Esophagus muscularis mucosa (tissue), 4 donors: ENCODE results near the gene RPS6KA2. TPM values are rescaled to one million over a fixed set of nuclear protein-coding genes. Genes with fewer than 3 reads are reported as not detected.

Experiments
- DNase-seq: peaks from one replicate; pipeline ENCODE4 v3.0.0-alpha.2; 2017; ENCODE audit errors: extremely low spot score
- H3K27ac ChIP-seq, 4 donors: fragments of 200-600 bp; sonication (generic); replicated peaks in 1 of 4; 1 replicate in 3 of 4; 2 replicates in 1 of 4; pipeline ENCODE4 v1.5.1; 2016 to 2019; ENCODE audit warnings: mild to moderate bottlenecking in 1 of 4
- H3K27me3 ChIP-seq, 4 donors: fragments of 200-600 bp; sonication (generic); one replicate each; pipeline versions ENCODE4 v1.5.1 to v1.6.0; 2016 to 2019
- H3K36me3 ChIP-seq, 4 donors: fragments of 200-600 bp; sonication (generic); one replicate each; pipeline ENCODE4 v1.5.1; 2016 to 2019
- H3K4me1 ChIP-seq, 4 donors: fragments of 200-600 bp; sonication (generic); one replicate each; pipeline ENCODE4 v1.5.1; 2016 to 2019
- H3K4me3 ChIP-seq, 4 donors: fragments of 200-600 bp; sonication (generic); 1 replicate in 2 of 4; 2 replicates in 2 of 4; pipeline ENCODE4 v1.5.1; 2016 to 2019; ENCODE audit warnings: mild to moderate bottlenecking in 4 of 4, moderate library complexity in 1 of 4
- H3K9me3 ChIP-seq, 4 donors: fragments of 200-600 bp; sonication (generic); 1 replicate in 3 of 4; 2 replicates in 1 of 4; pipeline ENCODE4 v1.5.1; 2016 to 2019
- EP300 ChIP-seq: sonication (generic); formaldehyde crosslinking; IDR thresholded peaks from one replicate; pipeline ENCODE4 v1.6.1; 2017; ENCODE audit warnings: antibody characterized with exemption
- POLR2A ChIP-seq: fragments of 450-650 bp; IDR thresholded peaks from one replicate; pipeline ENCODE4 v1.6.1; 2017; ENCODE audit warnings: antibody characterized with exemption, moderate library complexity, mild to moderate bottlenecking, low read depth
- POLR2AphosphoS5 ChIP-seq, 2 donors: sonication (generic); formaldehyde crosslinking; IDR thresholded peaks; one replicate each; pipeline ENCODE4 v1.6.1; 2017; ENCODE audit warnings: antibody characterized with exemption in 2 of 2
- WGBS: methylation state at CpG from one replicate; pipeline ENCODE4 v1.1.5; 2018; 5-methylcytosine and 5-hydroxymethylcytosine counted together
- intact Hi-C: fragments of 100-400 bp; cut with DNase I; formaldehyde crosslinking; loops from one replicate; pipeline ENCODE4 v1.15.1; 2023
- total RNA-seq, 4 donors: library from RNA; depleted of rRNA; stranded (reverse); fragments of >200 nt; gene quantifications; one replicate each; pipeline versions ENCODE4 v1.1.0 to v1.2.1, GENCODE V29; 2016
- TF ChIP-seq, protein P1 (sequence below), 3 experiments: fragments of 200-600 bp in 2 of 3; fragments of 450-650 bp in 1 of 3; sonication (generic) in 2 of 3; IDR thresholded peaks; one replicate each; pipeline ENCODE4 v1.5.1; 2017 to 2019; ENCODE audit warnings: antibody characterized with exemption in 3 of 3, mild to moderate bottlenecking in 2 of 3, moderate library complexity in 1 of 3

Gene RPS6KA2
- total RNA-seq, 4 donors from 2014 or later, result 83.9 to 126 (median 112) TPM

DNA sequence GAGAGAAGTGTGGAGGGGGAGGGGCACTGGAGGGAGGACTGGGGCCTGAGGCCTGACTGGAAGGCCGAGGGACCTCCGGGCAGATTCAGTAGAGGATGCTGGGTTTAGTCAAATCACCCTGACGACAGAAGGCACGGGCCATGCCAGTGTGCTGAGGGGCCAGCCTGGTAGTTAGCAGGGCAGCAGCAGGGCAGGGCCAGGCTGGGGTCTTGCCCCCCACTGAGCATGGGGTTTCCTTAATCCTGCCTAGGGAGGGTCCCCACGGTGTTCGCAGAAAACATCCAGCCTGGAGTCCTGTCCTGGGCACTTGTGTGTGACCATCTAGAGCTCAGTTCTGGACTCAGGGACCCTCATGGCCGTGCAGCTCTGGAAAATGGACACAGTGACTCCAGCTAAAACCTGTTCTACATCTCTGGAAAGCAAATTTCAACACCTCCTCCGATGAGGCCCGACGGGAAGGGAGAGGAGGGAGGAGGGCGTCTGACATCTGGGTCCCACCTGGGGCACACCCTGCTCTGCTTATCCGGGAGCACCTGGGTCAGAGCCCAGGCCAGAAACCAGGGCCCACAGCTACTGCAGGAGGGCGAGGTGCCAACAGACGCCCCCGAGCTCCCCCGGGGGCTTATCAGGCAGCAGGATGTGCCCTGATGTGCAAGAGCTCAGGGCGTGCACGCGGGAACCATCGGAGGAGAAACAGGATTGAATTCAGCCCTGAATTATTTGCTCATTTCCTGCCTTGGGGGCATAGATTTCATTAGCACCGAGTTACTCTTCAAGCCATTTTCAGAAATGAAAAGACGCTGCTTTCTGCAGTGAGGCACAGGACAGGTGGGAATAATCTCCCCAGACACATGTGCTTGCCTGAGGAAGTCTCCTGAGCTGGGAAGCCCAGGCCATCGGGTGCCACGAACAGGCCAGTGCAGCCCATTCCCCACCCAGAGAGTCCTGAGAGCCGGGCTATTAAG lies 166.3 kb downstream of the RPS6KA2 start:
- Histone ChIP-seq H3K9me3 (no peaks in the 10 kb centered on the region), H3K27ac (no peak overlapping the region), H3K36me3 (peaks cover 8 to 77% (median 34%) of the 10 kb centered on the region in 4 donors), H3K27me3 (no peaks in the 10 kb centered on the region), H3K4me1 (peaks cover 3 to 6% (median 5%) of the 10 kb centered on the region in 4 donors), H3K4me3 (no peak overlapping the region)
- TF ChIP-seq, protein P1, sequence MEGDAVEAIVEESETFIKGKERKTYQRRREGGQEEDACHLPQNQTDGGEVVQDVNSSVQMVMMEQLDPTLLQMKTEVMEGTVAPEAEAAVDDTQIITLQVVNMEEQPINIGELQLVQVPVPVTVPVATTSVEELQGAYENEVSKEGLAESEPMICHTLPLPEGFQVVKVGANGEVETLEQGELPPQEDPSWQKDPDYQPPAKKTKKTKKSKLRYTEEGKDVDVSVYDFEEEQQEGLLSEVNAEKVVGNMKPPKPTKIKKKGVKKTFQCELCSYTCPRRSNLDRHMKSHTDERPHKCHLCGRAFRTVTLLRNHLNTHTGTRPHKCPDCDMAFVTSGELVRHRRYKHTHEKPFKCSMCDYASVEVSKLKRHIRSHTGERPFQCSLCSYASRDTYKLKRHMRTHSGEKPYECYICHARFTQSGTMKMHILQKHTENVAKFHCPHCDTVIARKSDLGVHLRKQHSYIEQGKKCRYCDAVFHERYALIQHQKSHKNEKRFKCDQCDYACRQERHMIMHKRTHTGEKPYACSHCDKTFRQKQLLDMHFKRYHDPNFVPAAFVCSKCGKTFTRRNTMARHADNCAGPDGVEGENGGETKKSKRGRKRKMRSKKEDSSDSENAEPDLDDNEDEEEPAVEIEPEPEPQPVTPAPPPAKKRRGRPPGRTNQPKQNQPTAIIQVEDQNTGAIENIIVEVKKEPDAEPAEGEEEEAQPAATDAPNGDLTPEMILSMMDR (IDR thresholded peaks at IDR 0.05), result no peak
- no peak for TF ChIP-seq POLR2AphosphoS5 (IDR thresholded peaks at IDR 0.05)
- no peak for TF ChIP-seq EP300
- no peak for TF ChIP-seq POLR2A
- DNase-seq, result no peak
- intact Hi-C loops, result loop anchor here (10.0 kb wide), 1 partner anchor 164 kb away; the partner anchor contains the start of gene RPS6KA2
- 57% methylated on average over 22 of the region's 25 CpGs for WGBS

DNA sequence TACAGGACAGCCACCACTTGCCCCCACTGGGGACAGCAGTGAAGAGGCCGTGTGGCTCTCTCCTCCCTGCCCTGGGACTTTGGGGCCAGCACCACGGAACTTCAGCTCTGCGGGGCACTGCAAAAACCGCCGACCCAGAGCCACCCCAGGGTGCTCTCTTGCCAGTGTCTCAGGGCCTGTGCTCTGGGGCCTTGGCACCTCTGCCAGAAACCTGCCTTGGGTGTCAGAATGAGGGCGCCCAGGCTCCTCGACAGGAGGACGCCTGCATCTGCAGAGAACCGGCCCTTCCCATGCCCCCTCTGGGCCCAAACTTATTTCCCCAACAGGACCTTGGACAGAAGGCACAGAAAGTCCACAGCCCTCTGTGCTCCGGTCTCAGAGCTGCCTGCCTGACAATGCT lies 167.1 kb downstream of the RPS6KA2 start:
- WGBS, result 92% methylated on average over 10 of the region's 10 CpGs
- no peak for DNase-seq
- Histone ChIP-seq H3K27me3 (no peaks in the 10 kb centered on the region), H3K4me3 (no peak overlapping the region), H3K36me3 (peaks cover 8 to 76% (median 31%) of the 10 kb centered on the region in 4 donors), H3K9me3 (no peaks in the 10 kb centered on the region), H3K27ac (no peak overlapping the region), H3K4me1 (peaks cover 0 to 3% (median 0%) of the 10 kb centered on the region in 4 donors)
- TF ChIP-seq POLR2AphosphoS5 (IDR thresholded peaks at IDR 0.05) (no peak), POLR2A (no peak), EP300 (no peak)
- TF ChIP-seq, protein P1 (IDR thresholded peaks at IDR 0.05), result no peak
- intact Hi-C loops, result loop anchor here (10.0 kb wide), 1 partner anchor 165 kb away; the partner anchor contains the start of gene RPS6KA2

GRCh38 chr6:166459272-166459671 lies 167.8 kb downstream of the RPS6KA2 start:
- peaks cover 8 to 71% (median 26%) of the 10 kb centered on the region in 4 donors for H3K36me3 ChIP-seq
- 95% methylated on average over 8 of the region's 8 CpGs for WGBS
- TF ChIP-seq, protein P1 (IDR thresholded peaks at IDR 0.05), result no peak
- no peak for TF ChIP-seq POLR2A
- TF ChIP-seq POLR2AphosphoS5 (IDR thresholded peaks at IDR 0.05), result no peak
- TF ChIP-seq EP300, result no peak
- H3K27me3 ChIP-seq, result no peaks in the 10 kb centered on the region
- no peak for DNase-seq
- intact Hi-C loops, result no loop called here
- no peak overlapping the region for H3K4me3 ChIP-seq
- peaks cover 0 to 3% (median 0%) of the 10 kb centered on the region in 4 donors for H3K4me1 ChIP-seq
- no peak overlapping the region for H3K27ac ChIP-seq
- H3K9me3 ChIP-seq, result no peaks in the 10 kb centered on the region

DNA sequence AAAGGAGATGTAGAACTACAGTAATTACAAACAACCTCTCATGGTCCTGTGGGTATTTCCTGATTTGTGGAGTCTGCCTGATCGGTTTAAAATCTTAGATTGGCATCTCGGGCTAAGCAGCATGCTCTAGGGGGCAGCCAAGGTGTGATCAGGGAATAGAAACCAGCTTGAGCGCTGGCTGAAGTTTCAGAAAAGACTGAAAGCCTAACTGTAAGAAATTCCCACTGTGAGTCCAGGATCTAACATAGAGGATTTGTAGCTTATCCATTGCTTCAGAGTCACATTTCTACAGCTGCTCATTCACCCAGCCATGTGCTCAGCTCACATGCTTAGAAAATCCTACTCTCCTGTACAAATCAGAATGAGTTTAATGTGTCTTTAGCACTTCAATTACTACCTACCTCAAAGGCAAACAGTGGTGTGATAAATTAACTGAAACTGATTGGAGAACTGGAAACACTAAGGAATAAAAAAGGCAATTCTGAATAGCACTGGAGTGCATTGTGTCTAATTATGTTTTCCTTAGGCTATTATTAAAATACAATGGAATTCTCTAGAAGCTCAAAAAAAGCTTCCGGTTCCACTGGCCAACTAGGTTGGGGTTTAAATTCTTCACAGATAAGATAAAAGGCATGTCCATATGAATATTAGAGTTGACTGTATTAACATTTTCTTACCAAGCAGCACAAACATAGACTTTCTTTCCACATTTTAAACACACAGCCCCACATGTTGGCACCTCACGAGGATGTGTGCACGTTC lies 170.5 kb downstream of the RPS6KA2 start:
- H3K27ac ChIP-seq, result peak overlapping the region in 1 of 4 donors; percentile 5
- peaks cover 5 to 49% (median 9%) of the 10 kb centered on the region in 4 donors for H3K36me3 ChIP-seq
- WGBS, result 54% methylated on average over 6 of the region's 6 CpGs
- intact Hi-C loops, result no loop called here
- no peaks in the 10 kb centered on the region for H3K9me3 ChIP-seq
- DNase-seq, result no peak
- peaks cover 0 to 3% (median 0%) of the 10 kb centered on the region in 4 donors for H3K4me1 ChIP-seq
- TF ChIP-seq POLR2A (no peak), EP300 (no peak), POLR2AphosphoS5 (IDR thresholded peaks at IDR 0.05) (no peak)
- TF ChIP-seq, protein P1 (IDR thresholded peaks at IDR 0.05), result peak in 1 of 3 experiments; percentile 34
- H3K4me3 ChIP-seq, result no peak overlapping the region
- no peaks in the 10 kb centered on the region for H3K27me3 ChIP-seq
